Mucosa of gallbladder (tissue), 1 donor: Measurements from ENCODE around the gene ADAP1. TPM values are rescaled to one million over a fixed set of nuclear protein-coding genes. Genes with fewer than 3 reads are reported as not detected.
"Not testable (repeated sequence)": the region's sequence is repeated elsewhere in the genome, so short reads cannot be mapped to it uniquely, and the experiment has no call there.

ENCODE experiments used
- DNase-seq: peaks from one replicate; pipeline ENCODE4 v3.0.0-alpha.2; 2020; ENCODE audit warnings: low spot score
- total RNA-seq: library from RNA; stranded (reverse); gene quantifications from one replicate; pipeline ENCODE4 v1.2.1, GENCODE V29; 2021
- donor health status: DM: no; HTN: no; CAD: no.

Gene ADAP1
- 52.4 TPM for total RNA-seq

GRCh38 chr7:954330-955238 is at the start of gene ADAP1:
Gene ADAP1, minus strand, starts transcription at chr7:954680. Its CDS starts 203 bp downstream, at chr7:954477.
- peak; percentile 41 for DNase-seq

- not testable (repeated sequence) for DNase-seq
These were observed 48.0 kb upstream of the ADAP1 start for GRCh38 chr7:1002445-1002844.

GRCh38 chr7:1002026-1002425 is 47.5 kb upstream of the ADAP1 start:
- not testable (repeated sequence) for DNase-seq

- not testable (repeated sequence) for DNase-seq
These were observed 46.7 kb upstream of the ADAP1 start for GRCh38 chr7:1001069-1001770.

- no peak for DNase-seq
These were observed 45.8 kb upstream of the ADAP1 start for GRCh38 chr7:999941-1000935.

GRCh38 chr7:999149-999879 is 44.8 kb upstream of the ADAP1 start:
- DNase-seq: no peak

GRCh38 chr7:997404-998395 is 43.2 kb upstream of the ADAP1 start:
- DNase-seq: no peak

- DNase-seq: no peak
These were observed 41.8 kb upstream of the ADAP1 start for GRCh38 chr7:996079-996872.

- no peak for DNase-seq
These were observed 41.1 kb upstream of the ADAP1 start for GRCh38 chr7:995571-995970.

- no peak for DNase-seq
These were observed 40.3 kb upstream of the ADAP1 start for GRCh38 chr7:994592-995308.

- peak; percentile 94 for DNase-seq
These were observed 38.5 kb upstream of the ADAP1 start for GRCh38 chr7:992709-993607.

- no peak for DNase-seq
These were observed 37.5 kb upstream of the ADAP1 start for GRCh38 chr7:991729-992656.

- no peak for DNase-seq
These were observed 36.7 kb upstream of the ADAP1 start for GRCh38 chr7:990933-991728.

- DNase-seq: no peak
These were observed 36.0 kb upstream of the ADAP1 start for GRCh38 chr7:990352-990932.
